C4-2B (cell line): ENCODE data around the gene KLK1.

ENCODE experiments used
- CTCF ChIP-seq: fragments of 450-650 bp; conservative IDR thresholded peaks from 2 replicates; pipeline ENCODE4 v1.5.1; 2017; ENCODE audit warnings: mild to moderate bottlenecking
- ZFX ChIP-seq: fragments of 450-650 bp; IDR thresholded peaks from 2 replicates; pipeline ENCODE4 v1.6.1; 2017

- TF ChIP-seq CTCF = no peak
- no peak for TF ChIP-seq ZFX
These were observed 36.3 kb upstream of the KLK1 start for GRCh38 chr19:50859849-50860248.
